Measurements from ENCODE around the gene ARHGAP20. TPM values are rescaled to one million over a fixed set of nuclear protein-coding genes. Genes with fewer than 3 reads are reported as not detected.
A peak's percentile ranks its signal among the peaks of the same experiment; 100 is the strongest.

ARHGAP20 gene
- total and polyA plus RNA-seq, 4 donors: 0.46 to 1.5 (median 0.73) TPM

DNA sequence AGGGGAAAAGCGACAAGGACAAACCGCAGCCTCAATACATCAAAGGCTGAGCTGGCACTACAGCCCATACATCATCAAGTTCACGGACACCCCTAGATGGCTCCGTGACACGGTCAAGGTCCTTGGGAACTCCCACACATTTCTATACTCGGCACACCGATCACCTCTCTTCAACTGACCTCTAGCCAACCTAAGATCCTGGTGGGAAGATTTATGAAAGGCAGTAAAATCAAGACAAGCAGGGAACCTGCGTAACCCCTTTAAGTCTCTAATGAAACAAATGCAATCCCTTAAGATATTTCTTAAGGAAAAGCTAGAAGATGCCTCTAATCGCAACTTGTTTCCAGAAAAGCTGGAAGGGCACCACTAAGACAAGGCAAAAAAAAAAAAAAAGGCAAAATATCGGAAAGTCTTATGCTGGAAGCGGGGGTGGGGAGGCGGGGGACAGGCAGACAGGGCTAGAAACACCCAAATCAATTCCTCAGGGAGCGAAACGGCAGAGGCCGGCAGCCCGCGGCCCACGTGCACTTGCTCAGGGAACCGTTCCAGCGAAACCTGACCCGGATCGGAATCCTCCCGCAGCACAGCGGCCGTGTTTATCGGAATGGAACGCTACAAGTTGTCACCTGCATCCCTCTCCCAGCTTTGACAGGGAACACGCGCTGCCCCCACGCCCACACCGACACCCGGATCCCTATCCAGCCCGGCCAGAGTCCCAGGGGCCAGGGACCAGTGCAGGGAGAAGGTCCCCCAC, 1.4 kb downstream of the ARHGAP20 start:
- H3K27ac ChIP-seq (ENCODE audit: low read depth in 1 of 2, low read length in 2 of 2): peak overlapping the region; percentile 49 to 83
- WGBS: 6% methylated on average over 33 of the region's 33 CpGs
- no peaks in the 10 kb centered on the region for H3K27me3 ChIP-seq (ENCODE audit: control insufficient read depth in 4 of 4, insufficient read depth in 4 of 4, low read length in 3 of 4)
- H3K9me3 ChIP-seq (ENCODE audit: control insufficient read depth in 4 of 4, low read length in 3 of 4): no peaks in the 10 kb centered on the region
- DNase-seq (ENCODE audit: low spot score): peak; percentile 37
- H3K9ac ChIP-seq (ENCODE audit: low read depth in 1 of 2, low read length in 2 of 2): peak overlapping the region in 1 of 2 donors; percentile 45
- TF ChIP-seq MAX (IDR thresholded peaks at IDR 0.05) (peak; percentile 73), EGR1 (IDR thresholded peaks at IDR 0.05; ENCODE audit: low read depth in 2 of 2) (no peak), YY1 (IDR thresholded peaks at IDR 0.05) (no peak), TAF1 (conservative IDR thresholded peaks at IDR 0.05) (no peak), SP1 (IDR thresholded peaks at IDR 0.05) (no peak), FOXA2 (IDR thresholded peaks at IDR 0.05) (no peak), HNF4A (conservative IDR thresholded peaks at IDR 0.05) (peak in 1 of 2 donors; percentile 30), REST (IDR thresholded peaks at IDR 0.05) (no peak), GABPA (IDR thresholded peaks at IDR 0.05 in 1 of 2, conservative IDR thresholded peaks at IDR 0.05 in 1 of 2) (peak in 1 of 2 donors; percentile 33), RXRA (IDR thresholded peaks at IDR 0.05) (peak in 1 of 2 donors; percentile 22), JUND (IDR thresholded peaks at IDR 0.05) (no peak), FOXA1 (IDR thresholded peaks at IDR 0.05) (no peak), NR2F2 (IDR thresholded peaks at IDR 0.05) (no peak), RAD21 (IDR thresholded peaks at IDR 0.05) (peak in 1 of 2 donors; percentile 40), HNF4G (IDR thresholded peaks at IDR 0.05) (no peak)
- TF ChIP-seq, protein P1, sequence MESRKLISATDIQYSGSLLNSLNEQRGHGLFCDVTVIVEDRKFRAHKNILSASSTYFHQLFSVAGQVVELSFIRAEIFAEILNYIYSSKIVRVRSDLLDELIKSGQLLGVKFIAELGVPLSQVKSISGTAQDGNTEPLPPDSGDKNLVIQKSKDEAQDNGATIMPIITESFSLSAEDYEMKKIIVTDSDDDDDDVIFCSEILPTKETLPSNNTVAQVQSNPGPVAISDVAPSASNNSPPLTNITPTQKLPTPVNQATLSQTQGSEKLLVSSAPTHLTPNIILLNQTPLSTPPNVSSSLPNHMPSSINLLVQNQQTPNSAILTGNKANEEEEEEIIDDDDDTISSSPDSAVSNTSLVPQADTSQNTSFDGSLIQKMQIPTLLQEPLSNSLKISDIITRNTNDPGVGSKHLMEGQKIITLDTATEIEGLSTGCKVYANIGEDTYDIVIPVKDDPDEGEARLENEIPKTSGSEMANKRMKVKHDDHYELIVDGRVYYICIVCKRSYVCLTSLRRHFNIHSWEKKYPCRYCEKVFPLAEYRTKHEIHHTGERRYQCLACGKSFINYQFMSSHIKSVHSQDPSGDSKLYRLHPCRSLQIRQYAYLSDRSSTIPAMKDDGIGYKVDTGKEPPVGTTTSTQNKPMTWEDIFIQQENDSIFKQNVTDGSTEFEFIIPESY (IDR thresholded peaks at IDR 0.05): no peak
- TF ChIP-seq, protein P2, sequence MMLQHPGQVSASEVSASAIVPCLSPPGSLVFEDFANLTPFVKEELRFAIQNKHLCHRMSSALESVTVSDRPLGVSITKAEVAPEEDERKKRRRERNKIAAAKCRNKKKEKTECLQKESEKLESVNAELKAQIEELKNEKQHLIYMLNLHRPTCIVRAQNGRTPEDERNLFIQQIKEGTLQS (IDR thresholded peaks at IDR 0.05): no peak
- TF ChIP-seq, protein P3, sequence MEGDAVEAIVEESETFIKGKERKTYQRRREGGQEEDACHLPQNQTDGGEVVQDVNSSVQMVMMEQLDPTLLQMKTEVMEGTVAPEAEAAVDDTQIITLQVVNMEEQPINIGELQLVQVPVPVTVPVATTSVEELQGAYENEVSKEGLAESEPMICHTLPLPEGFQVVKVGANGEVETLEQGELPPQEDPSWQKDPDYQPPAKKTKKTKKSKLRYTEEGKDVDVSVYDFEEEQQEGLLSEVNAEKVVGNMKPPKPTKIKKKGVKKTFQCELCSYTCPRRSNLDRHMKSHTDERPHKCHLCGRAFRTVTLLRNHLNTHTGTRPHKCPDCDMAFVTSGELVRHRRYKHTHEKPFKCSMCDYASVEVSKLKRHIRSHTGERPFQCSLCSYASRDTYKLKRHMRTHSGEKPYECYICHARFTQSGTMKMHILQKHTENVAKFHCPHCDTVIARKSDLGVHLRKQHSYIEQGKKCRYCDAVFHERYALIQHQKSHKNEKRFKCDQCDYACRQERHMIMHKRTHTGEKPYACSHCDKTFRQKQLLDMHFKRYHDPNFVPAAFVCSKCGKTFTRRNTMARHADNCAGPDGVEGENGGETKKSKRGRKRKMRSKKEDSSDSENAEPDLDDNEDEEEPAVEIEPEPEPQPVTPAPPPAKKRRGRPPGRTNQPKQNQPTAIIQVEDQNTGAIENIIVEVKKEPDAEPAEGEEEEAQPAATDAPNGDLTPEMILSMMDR (IDR thresholded peaks at IDR 0.05; ENCODE audit: low read depth, low read length, missing input control): no peak
- peak overlapping the region; percentile 70 to 84 (median 75) for H3K4me3 ChIP-seq (ENCODE audit: low read depth in 1 of 3, low read length in 3 of 3)
- no peaks in the 10 kb centered on the region for H3K36me3 ChIP-seq (ENCODE audit: control insufficient read depth in 4 of 4, insufficient read depth in 3 of 4, low read depth in 1 of 4, low read length in 3 of 4)
- peaks cover 5 to 26% (median 13%) of the 10 kb centered on the region in 4 donors for H3K4me1 ChIP-seq (ENCODE audit: control insufficient read depth in 4 of 4, insufficient read depth in 4 of 4, low read length in 3 of 4)
